ENCODE measurements around the gene AOPEP.

Gene AOPEP

GRCh38 chr9:95104581-95104960, 378.1 kb downstream of the AOPEP start:
- Histone ChIP-seq H3K36me3 (ENCODE audit: control insufficient read depth, insufficient read depth, low read length) (no peaks in the 10 kb centered on the region), H3K79me2 (no peaks in the 10 kb centered on the region), H2AFZ (no peak overlapping the region), H3K27ac (no peak overlapping the region), H3K4me3 (ENCODE audit: low read depth, low read length) (no peak overlapping the region), H3K27me3 (ENCODE audit: control insufficient read depth, insufficient read depth, low read length) (no peaks in the 10 kb centered on the region), H3K4me1 (no peaks in the 10 kb centered on the region), H3K4me2 (ENCODE audit: low read length) (no peak overlapping the region), H3K9me3 (ENCODE audit: control insufficient read depth, low read length) (no peaks in the 10 kb centered on the region), H3K9ac (no peak overlapping the region)
- TF ChIP-seq CTCF (IDR thresholded peaks at IDR 0.05) = no peak

GRCh38 chr9:95104980-95105379, 378.5 kb downstream of the AOPEP start:
- TF ChIP-seq CTCF (IDR thresholded peaks at IDR 0.05) = no peak
- no peaks in the 10 kb centered on the region for H3K4me1 ChIP-seq
- H3K9me3 ChIP-seq (ENCODE audit: control insufficient read depth, low read length) = no peaks in the 10 kb centered on the region
- H3K79me2 ChIP-seq = no peaks in the 10 kb centered on the region
- H3K27ac ChIP-seq = no peak overlapping the region
- no peak overlapping the region for H2AFZ ChIP-seq
- no peak overlapping the region for H3K9ac ChIP-seq
- H3K27me3 ChIP-seq (ENCODE audit: control insufficient read depth, insufficient read depth, low read length) = no peaks in the 10 kb centered on the region
- no peak overlapping the region for H3K4me2 ChIP-seq (ENCODE audit: low read length)
- no peak overlapping the region for H3K4me3 ChIP-seq (ENCODE audit: low read depth, low read length)
- no peaks in the 10 kb centered on the region for H3K36me3 ChIP-seq (ENCODE audit: control insufficient read depth, insufficient read depth, low read length)

- H3K36me3 ChIP-seq (ENCODE audit: control insufficient read depth, insufficient read depth, low read length) = no peaks in the 10 kb centered on the region
Observed at GRCh38 chr9:95105519-95106287, 379.2 kb downstream of the AOPEP start.

GRCh38 chr9:95107001-95107749, 380.7 kb downstream of the AOPEP start:
- Histone ChIP-seq H3K4me1 (no peaks in the 10 kb centered on the region), H3K4me2 (ENCODE audit: low read length) (no peak overlapping the region), H3K27ac (no peak overlapping the region), H3K9me3 (ENCODE audit: control insufficient read depth, low read length) (no peaks in the 10 kb centered on the region), H3K4me3 (ENCODE audit: low read depth, low read length) (no peak overlapping the region), H3K79me2 (no peaks in the 10 kb centered on the region), H3K9ac (no peak overlapping the region), H2AFZ (no peak overlapping the region), H3K27me3 (ENCODE audit: control insufficient read depth, insufficient read depth, low read length) (no peaks in the 10 kb centered on the region), H3K36me3 (ENCODE audit: control insufficient read depth, insufficient read depth, low read length) (no peaks in the 10 kb centered on the region)
- no peak for TF ChIP-seq CTCF (IDR thresholded peaks at IDR 0.05)

More at GRCh38 chr9:95105519-95106287, 379.2 kb downstream of the AOPEP start:
- Histone ChIP-seq H3K9ac (no peak overlapping the region), H3K4me2 (ENCODE audit: low read length) (no peak overlapping the region), H3K4me1 (no peaks in the 10 kb centered on the region), H3K4me3 (ENCODE audit: low read depth, low read length) (no peak overlapping the region), H3K27me3 (ENCODE audit: control insufficient read depth, insufficient read depth, low read length) (no peaks in the 10 kb centered on the region), H2AFZ (no peak overlapping the region), H3K79me2 (no peaks in the 10 kb centered on the region), H3K9me3 (ENCODE audit: control insufficient read depth, low read length) (no peaks in the 10 kb centered on the region), H3K27ac (no peak overlapping the region)
- TF ChIP-seq CTCF (IDR thresholded peaks at IDR 0.05) = no peak
